ENCODE measurements around the gene SCARF2.
"Not testable (repeated sequence)": the region's sequence is repeated elsewhere in the genome, so short reads cannot be mapped to it uniquely, and the experiment has no call there.

The SCARF2 gene

DNA sequence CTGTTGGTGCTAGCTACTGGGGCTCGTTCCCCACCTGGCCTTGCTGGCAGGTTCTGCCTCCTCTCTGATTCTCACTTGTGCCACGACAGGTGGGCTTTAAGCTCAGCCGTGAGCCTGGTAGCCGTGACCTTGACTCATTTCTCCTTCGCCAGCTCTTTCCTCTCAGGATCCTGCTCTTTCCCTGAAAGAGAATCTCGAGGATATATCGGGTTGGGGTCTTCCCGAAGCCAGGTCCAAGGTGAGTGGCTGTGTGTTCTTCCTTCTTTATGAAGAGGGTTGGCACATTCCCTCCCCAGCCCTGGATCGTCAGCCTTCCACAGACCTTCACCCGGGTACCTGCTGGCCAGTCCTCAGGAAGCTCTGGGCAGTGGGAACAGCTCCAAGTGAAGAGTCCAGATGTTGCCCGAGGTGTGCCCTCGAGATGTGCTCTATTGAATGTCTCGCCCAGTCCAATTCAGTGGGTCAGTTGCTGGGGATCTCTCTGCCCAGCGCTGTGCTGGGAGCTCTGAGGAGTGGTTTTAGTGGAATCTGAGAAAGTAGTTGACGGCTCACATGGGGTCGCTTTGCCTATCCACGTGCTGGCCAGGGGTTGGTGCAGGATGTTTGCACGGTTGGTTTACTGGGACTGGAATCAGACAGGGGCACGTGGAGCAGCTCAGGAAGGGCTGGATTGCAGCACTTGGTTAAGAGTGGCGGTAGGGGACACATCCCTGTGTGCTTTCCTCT lies 42.3 kb downstream of the SCARF2 start:
- no peak for DNase-seq (ENCODE audit: low read depth in 2 of 2)

DNA sequence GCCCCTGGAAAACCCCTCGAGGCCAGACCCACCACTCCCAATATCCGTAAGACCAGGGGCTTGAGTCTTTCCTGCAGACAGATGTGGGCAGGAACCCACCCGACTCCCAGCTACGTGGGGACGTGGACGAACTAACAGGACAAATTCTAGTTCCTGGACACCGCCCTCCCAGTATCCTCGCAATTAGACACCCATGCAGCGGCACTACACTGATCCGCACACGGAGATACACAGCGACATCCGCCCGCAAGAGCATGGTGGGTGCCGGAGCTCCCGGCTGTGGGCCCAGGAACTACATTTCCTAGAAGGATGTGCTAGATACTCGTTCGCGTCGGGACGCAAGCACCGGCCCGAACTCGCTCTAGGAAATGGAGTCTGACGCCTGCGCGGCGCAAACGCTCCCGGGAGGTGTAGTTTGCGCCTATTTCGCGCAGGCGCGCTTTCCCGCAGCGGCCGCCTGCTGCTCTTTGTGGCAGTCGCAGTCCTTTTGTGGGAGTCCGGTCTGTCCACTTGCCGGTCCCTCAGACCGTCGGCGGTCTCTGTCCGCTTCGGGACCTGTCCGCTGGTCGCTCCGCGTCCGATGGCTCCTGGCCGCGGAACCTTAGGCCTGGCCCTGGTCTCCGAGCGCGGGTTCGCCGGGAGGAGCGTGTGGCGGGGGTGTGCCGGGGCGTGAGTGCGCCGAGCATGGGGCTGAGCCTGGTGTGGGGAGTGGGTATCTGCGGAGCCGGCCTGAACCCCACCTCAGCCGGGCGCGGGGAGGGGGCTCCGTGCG lies 43.7 kb downstream of the SCARF2 start, which contains the start of gene ZNF74:
TSS of gene ZNF74 (plus strand) at position 447 of the 772 bp plus-strand sequence. CDS start 478 bp downstream, outside the sequence.
- peak; percentile 59 to 60 for DNase-seq (ENCODE audit: low read depth in 2 of 2)

DNA sequence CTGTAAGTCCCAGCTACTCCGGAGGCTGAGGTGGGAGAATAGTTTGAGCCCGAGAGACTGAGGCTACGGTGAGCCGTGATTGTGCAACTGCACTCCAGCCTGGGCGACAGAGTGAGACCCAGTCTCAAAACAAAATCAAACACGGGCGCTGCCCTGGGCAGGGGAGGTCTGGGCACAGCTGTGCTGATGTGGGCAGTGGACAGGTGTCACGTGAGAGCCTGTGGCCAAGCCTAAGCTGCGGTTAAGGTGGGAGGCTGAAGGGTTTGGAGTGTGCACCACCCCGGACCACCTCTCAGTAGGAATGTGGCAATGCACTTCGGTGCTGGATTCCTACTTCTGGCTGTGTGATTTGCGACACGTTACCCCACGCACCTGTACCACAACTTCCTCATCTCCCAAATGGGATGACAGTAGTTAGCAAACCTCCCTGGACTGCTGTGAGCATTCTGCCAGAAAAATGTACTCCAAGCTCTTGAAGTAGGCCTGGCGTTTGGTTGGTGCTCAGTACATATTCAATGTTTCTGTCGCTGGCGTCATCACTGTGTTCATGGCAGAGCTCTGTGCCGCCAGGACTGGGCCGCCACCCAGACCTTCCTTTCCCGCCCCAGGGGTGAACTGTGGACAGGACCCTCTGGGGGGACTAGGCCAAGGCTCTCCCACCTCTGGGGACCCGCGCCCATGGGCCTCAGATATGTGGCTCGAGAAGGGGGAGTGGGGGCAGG lies 44.5 kb downstream of the SCARF2 start:
- no peak for DNase-seq (ENCODE audit: low read depth in 2 of 2)

DNA sequence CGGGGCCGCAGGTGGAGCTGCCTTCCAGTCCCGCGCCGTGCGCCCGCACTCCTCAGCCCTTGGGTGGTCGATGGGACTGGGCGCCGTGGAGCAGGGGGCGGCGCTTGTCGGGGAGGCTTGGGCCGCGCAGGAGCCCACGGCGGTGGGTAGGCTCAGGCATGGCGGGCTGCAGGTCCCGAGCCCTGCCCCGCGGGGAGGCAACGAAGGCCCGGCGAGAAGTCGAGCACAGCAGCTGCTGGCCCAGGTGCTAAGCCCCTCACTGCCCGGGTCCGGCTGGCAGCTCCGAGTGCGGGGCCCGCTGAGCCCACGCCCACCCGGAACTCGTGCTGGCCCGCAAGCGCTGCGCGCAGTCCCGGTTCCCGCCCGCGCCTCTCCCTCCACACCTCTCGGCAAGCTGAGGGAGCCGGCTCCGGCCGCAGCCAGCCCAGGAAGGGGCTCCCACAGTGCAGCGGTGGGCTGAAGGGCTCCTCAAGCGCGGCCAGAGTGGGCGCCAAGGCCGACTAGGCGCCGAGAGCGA lies 45.2 kb downstream of the SCARF2 start:
- DNase-seq (ENCODE audit: low read depth in 2 of 2) = not testable (repeated sequence)

DNA sequence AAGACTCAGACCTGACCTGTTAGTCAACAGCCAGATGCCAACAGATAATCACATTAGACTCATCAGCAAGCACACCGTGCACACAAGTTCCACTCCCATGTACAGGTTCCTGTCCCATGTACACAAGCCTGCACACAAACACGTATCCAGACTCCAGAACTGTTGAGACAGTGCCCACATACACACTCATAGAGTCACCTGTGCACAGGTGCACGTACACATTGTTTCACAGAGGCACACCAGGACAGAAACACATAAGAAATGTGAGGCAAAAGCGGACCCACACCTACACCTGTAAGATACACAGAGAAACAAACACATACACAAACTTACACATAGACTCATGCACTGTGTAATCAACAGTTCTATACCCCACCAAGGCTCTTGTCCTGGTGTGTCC lies 46.4 kb downstream of the SCARF2 start:
- DNase-seq (ENCODE audit: low read depth in 2 of 2) = no peak

DNA sequence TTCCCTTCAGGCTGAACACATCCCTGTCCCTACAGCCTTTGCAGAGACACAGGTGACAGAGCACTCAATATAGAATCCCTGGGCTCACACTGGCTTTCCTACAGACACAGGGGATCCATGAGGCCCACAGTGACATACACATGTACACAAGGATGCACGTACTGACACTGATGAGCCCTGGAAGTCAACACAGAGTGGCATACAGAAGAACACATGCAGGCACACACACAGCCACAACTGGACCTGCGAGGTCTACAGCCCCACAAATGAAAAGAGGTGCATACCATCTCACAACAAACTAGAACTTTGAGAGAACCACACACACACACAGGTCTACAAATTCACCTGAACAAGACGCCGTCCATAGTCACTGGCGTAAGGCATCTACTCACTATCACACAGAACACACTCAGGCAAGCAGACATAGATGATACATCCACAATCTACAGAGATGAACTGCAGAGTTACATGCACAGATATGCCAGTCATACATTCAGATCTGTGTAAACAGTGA lies 47.2 kb downstream of the SCARF2 start:
- DNase-seq (ENCODE audit: low read depth in 2 of 2) = no peak

DNA sequence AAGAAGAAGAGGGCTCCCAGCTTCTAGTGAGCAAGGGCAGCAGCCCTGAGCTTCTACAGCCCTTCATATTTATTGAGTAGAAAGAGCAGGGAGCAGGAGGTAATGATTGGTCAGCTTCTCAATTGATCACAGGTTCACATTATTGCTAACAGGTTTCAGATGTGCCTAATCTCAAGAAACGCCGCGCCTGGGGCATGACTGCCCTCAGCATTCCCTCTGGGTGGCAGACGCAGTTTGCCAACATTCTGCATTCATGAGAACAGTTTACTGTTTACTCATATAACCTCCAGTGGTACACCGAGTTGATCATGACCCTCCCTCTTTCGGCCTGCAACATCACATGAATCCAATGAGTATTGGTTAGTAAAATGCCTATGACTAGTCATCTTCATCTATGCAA lies 48.3 kb downstream of the SCARF2 start:
- DNase-seq (ENCODE audit: low read depth in 2 of 2) = no peak

DNA sequence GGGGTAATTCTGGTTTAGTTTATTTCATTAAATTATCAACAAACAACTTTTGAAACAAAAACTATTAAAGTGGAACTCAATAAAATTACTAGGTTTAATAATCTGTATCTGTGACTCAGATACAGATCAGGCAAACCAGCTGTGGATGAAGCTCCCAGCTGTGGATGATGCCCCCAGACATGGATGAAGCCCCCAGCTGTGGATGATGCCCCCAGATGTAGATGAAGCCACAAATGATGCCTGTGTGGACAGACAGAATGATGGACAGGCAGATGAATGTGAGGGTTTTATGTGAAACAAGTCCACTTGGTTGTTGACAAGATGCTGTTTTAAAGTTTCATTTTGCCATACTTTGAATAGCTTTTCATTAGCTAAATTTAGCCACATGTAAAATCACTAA lies 49.4 kb downstream of the SCARF2 start:
- no peak for DNase-seq (ENCODE audit: low read depth in 2 of 2)

DNA sequence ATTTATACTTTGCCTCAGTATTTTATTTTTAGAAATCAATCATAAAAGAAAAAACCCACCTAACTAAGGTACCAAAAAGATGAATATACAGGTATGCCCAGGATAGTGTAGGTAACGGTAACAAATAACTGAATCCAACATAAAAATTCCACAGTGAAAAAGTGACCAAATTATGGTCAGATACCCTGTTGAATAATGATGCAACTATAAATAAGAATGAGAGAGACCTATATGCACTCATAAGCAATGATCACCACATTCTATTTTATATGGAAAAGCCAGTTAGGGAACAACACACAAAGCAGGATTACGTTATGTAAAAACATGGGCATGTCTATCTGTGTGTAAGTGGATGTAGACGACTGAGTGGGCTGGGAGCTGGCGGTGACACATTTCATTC lies 50.7 kb downstream of the SCARF2 start:
- no peak for DNase-seq (ENCODE audit: low read depth in 2 of 2)

DNA sequence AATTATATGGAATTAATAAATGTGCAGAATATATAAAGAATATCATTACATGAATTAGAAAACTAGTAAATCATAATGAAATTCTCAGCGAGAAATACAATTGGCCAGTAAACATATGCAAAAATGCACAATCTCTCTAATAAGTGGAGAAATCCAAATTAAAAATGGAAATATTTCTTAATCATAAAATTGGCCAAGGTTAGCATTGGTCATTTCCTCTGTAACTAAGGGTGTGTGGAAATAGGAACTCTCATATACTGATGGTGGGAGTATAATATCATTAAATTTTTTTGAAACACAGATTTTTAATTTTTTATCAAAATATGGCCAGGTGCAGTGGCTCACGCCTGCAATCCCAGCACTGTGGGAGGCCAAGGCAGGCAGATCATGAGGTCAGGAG lies 51.3 kb downstream of the SCARF2 start:
- no peak for DNase-seq (ENCODE audit: low read depth in 2 of 2)

DNA sequence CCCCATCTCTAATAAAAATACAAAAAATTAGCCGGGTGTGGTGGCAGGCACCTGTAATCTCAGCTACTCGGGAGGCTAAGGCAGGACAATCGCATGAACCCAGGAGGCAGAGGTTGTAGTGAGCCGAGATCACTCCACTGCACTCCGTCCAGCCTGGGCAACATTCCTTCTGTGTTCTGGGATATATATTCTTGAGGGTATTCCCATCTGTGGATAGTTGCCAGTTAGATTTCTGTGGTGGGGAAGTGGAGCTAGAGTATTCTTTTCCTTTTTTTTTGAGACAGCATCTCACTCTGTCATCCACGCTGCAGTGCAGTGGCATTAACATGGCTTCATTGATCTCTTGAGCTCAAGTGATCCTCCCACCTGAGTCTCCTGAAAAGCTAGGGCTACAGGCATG lies 52.8 kb downstream of the SCARF2 start:
- no peak for DNase-seq (ENCODE audit: low read depth in 2 of 2)

DNA sequence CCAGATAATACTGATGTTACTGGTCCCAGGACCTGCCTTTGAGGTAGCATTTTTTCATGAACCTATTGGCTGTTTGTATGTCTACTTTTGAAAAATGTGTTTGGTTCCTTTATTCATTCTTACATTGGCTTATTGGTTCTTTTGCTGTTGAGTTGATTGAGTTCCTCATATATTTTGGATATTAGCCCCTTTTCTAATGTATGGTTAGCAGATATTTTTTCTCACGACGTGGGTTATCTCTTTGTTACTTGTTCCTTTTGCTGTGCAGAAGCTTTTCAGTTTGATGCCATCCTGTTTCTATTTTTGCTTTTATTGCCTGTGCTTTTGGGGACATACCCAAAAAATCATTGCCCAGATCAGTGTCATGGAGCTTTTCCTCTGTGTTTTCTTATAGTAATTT lies 53.5 kb downstream of the SCARF2 start:
- no peak for DNase-seq (ENCODE audit: low read depth in 2 of 2)

DNA sequence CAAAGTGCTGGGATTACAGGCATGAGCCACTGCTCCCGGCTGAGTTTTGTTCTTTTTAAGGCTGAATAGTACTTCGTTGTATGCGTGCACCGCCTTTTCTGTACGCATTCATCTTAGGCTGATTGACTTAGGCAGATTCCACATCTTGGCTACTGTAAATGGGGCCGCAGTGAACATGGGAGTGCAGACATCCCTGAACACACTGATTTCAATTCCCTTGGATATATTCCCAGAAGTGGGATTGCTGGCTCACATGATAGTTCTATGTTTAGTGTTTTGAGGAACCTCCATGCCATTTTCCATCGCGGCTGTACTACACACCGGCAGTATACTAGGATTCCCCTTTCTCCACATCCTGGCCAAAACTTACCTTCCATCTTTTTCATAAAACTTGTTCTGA lies 54.1 kb downstream of the SCARF2 start:
- DNase-seq (ENCODE audit: low read depth in 2 of 2) = no peak

DNA sequence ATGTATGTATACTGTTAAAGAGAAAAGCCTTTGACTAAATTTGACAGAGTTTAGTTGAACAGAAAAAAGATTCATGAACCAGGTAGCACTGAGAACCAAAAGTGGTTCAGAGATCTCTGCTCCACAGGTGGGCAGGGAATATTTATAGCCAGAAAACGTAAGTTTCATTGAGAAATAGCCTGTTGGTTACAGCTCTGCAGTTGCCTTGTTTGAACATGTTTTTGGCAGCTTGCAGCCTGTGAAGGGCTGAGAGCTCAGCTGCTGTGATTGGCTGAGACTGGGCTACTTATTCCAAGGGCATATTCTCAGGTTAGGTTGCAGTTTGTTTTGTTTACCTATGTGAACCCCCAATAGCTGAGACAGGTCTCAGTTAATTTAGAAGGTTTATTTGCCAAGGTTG lies 57.1 kb downstream of the SCARF2 start:
- DNase-seq (ENCODE audit: low read depth in 2 of 2) = no peak

DNA sequence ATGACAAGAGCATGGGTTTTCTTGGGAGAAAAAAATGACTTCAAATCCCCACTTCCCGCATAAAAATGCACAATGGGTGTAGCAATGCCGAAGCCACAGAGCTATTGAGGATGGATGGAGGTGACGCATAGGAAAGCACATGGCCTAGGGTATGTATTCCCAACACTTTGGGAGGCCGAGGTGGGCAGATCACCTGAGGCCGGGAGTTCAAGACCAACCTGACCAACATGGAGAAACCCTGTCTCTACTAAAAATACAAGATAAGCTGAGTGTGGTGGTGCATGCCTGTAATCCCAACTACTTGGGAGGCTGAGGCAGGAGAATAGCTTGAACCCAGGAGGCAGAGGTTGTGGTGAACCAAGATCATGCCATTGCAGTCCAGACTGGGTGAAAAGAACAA lies 58.9 kb downstream of the SCARF2 start:
- DNase-seq (ENCODE audit: low read depth in 2 of 2) = not testable (repeated sequence)

DNA sequence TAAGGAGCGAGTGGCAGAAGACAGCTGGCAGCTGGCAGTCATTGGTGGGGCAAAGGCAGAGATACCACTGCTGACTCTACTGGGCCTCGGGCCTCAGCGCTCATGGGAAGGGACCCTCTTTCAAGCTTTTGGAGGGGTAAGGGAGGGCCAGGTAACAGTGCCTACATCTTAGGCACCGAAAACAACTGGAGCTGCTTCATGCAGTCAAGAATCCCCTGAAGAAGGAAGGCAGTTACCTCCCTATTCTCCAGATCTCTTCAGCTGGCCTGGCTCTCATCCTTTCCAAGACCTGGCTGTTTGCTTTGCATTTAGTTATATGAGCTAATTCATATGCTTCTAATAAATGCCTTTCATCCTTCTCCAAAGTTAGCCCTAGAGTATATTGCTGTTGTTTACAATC lies 59.5 kb downstream of the SCARF2 start:
- DNase-seq (ENCODE audit: low read depth in 2 of 2) = no peak

DNA sequence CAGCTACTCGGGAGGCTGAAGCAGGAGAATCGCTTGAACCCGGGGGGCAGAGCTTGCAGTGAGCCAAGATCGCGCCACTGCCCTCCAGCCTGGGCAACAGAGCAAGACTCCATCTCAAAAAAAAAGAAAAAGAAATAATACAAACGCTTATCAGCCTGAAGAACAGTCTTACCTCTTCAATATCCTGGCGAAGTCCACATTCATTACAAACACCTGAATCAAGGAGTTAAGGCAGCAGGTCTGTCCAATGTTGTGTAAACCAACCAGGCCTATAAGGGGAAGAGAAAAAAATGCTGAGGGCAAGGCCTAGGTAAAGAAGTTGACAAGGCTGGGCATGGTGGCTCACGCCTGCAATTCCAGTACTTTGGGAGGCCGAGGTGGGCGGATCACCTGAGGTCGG lies 60.6 kb downstream of the SCARF2 start:
- not testable (repeated sequence) for DNase-seq (ENCODE audit: low read depth in 2 of 2)

DNA sequence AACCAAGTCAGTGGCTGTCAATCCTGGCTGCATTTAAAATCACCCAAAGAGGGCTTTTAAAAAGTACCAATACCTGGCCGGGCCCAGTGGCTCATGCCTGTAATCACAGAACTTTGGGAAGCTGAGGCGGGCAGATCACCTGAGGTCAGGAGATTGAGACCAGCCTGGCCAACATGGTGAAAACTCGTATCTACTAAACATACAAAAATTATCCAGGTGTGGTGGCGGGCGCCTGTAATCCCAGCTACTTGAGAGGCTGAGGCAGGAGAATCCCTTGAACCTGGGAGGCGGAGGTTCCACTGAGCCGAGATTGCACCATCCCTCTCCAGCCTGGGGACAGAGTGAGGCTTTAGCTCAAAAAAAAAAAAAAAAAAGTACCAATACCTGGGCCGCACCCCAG lies 61.3 kb downstream of the SCARF2 start:
- DNase-seq (ENCODE audit: low read depth in 2 of 2) = not testable (repeated sequence)
